Stimulated activated CD8-positive, alpha-beta memory T cell treated with anti-CD3 and anti-CD28 coated beads, Interleukin-4, amount 100 ng/mL, for 24 hours (primary cell): Measurements from ENCODE around the gene NTMT1.
A peak's percentile ranks its signal among the peaks of the same experiment; 100 is the strongest.
"Not testable (repeated sequence)": the region's sequence is repeated elsewhere in the genome, so short reads cannot be mapped to it uniquely, and the experiment has no call there.

ENCODE experiments used
- DNase-seq: peaks from one replicate; pipeline ENCODE4 v3.0.0-alpha.2; 2020; ENCODE audit warnings: low read depth

The NTMT1 gene, protein sequence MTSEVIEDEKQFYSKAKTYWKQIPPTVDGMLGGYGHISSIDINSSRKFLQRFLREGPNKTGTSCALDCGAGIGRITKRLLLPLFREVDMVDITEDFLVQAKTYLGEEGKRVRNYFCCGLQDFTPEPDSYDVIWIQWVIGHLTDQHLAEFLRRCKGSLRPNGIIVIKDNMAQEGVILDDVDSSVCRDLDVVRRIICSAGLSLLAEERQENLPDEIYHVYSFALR

DNA sequence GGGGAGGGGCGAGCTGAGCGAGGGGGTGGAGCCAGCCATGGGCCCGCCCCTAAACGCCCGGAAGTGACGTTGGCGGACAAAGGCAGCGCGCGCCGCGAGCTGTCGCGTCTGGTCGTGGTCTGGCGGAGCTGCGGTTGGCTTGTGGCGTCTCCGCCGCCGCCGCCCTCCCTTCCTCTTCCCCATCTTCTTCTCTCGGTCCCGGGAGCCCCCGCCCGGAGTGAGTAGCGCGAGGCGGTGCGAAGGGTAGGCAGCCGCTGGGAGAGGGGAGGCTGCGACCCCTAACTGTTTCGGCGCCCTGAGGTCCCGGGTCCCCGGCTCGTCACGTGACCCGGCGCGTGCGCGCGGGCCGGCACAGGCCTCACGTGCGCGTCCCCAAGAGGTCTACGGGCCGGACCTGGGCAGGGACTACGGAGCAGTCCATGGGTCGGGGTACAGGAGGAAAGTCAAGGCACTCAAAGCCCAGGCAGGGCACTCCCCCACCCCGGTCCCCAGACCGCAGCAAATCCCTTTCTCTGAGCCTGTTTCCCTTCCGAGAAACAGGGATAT lies at the start of gene NTMT1:
Gene NTMT1 (plus strand): TSS at position 85 of the 546 bp plus-strand sequence. CDS start 6,541 bp downstream, outside the sequence.
- DNase-seq = peak; percentile 81

DNA sequence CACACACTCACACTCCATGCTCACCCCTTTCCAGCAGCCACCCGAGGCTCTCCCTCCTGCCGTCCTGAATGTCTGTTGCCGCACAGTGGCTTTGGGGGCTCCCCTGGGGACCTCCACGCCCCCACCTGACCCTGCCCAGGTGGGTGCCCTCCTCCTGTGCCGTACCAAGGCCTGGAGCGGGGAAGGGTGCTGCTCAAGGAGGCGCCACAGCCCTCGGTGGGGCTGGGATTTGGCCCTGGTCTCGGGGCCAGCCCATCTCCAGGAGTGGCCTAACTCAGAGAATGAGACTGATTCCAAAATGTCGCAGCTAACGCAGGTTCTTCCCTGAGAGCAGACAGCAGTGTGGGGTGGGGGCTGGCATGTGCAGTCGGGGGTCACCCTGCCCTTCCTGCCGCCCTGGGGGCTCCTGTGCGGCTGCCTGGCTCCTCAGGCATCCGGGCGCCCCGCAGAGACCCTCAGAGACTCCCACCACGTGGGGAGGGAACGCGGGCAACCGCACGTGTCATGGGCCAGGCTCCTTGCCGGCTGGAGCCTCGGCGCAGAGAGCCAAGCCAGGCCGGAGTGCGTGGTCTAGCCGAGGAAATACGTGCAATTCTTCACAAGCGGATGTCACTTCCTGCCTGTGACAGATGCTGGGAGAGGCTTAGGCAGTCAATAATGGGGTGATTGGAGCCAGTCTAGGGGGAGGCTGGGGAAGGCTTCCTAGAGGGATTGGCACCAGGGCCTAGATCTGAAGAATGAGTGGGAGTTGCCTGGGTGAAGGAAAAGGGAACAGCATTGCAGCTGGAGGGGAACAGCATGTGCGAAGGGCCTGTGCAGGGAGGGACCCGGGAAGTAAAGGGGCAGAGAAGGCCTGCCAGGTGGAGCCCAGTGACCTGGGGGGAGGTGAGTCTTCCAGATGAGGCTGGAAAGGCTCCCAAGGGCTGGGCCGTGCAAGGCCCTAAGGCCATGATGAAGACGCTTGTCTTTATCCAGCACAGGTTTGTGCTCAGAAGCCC lies 49.1 kb upstream of the NTMT1 start:
- no peak for DNase-seq

DNA sequence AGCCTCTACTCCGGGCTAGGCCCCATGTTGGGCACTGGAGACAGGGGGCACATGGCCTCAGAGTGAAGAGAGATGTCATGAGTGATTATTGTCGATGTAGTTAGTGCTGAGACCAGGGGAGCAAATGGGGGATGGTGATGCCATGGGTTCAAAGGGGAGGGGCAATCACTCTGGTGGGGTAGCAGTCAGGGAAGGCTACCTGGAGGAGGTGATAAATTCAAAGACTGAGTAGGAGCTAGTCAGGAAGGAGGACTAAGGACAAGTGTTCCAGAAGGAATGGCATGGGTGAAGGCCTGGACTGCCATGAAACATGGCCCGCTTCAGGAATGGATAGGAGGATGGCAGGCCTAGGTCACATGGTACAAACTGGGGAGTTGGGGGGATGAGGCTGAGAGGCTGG lies 46.7 kb upstream of the NTMT1 start:
- no peak for DNase-seq

DNA sequence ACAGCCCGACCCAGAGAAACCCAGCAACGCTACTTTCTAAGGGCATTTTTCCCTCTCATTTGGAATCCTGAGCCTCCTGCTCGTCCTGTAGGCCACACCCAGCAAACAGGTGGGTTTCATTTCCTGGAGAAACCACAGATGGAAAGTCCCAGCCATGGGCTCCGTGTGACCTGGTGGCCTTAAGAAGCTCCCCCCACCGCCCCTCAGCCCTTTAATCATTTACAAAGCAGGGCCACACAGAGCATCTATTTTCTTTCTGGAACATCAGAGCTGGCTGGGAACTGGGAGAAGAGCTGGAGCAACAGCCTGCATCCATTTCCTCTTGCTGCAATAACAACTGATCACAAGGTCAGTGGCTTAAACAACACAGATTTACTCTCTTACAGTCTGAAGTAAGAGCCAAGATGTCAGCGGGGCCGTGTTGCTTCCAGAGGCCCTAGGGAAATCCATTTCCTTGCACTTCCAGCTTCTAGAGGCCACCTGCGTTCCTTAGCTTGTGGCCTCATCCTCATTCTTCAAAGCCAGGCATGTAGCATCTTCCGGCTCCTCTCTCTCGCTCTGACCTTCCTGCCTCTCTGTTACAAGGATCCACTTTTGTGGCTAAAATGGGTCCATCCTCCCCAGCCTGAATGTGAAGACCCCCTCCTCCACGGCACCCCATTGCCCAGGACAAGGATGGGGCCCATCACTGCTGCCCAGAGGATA lies 45.6 kb upstream of the NTMT1 start:
- DNase-seq = no peak

DNA sequence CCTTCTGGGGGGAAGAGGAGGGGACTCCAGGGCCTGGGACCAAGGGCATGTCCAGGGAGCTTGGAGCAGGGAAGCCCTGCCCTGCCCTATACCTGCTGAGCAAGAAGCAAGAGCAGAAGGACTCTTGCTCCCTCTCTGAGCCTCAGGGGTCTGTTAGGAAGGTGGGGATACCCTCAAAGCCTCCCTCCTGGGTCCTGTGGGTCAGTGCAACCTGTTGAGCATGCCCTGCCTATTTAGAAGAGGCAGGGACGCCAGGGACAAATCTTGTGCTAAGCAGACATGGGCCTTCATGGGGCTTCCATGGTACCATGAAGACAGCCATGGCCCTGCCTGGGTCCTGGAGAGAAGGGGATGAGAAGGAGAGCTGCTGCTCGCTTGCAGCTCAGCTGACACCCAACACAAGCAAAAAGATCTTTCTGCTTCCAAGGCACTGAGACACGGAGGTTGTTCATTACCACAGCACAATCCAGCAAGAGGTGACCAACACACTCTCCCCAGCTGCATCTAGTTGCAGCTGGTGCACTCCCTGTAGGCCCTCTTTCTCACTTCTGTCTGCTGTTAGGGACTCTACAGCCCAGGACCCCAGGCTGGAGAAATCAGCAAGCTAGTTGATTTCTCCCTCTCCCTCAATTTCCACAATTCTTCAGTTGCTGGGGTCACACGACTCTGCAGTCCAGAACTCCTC lies 44.3 kb upstream of the NTMT1 start:
- no peak for DNase-seq

DNA sequence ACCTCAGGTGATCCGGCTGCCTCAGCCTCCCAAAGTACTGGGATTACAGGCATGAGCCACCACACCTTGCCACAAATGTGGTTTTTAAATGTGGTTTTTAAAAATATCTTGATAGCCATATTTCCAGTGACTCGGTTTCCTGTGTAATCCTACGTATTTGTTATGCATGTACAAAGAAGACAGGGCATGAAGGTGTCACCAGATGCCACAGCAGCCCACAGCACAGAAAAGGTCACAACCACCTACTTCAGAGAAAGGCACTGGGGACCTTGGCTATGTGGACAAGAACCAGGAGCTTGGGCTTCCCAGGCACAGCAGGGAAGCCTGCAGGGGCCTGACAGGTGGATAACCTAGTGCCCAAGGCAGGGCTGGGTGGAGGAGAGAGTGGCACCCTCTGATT lies 43.1 kb upstream of the NTMT1 start:
- no peak for DNase-seq

DNA sequence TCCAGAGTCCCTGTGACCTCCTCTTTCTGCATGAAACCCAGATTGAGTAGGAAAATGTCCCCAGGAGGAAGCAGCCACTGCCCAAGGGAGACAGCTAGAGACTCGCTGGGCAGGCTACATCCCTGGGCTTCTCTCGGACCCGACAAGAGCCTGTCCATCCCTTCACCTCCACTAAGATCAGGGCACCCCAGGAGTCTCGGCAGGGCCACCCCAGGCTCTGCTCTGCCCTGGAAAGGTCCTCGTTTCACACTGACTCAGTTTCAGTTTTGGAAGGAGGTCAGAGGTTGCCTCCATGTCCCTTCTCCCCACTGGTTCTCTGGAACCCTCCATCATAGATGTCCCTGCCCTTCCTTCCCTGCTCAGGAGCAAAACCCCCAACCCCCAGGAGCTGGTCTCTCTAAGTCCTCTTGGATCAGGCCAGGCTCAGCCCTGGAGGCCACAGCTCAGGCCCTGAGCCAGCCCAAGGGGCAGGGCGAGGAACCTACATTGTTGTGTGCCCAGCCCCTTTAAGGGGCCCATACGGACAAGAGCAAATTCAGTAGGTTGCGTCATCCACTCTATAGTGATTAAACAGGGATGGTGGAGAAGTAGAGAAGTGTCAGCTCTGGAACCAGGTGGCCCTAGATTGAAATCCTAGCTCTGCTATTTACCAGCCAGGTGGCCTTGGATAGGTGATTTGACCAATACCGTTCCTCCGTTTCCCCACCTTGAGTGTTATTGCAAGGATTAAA lies 42.5 kb upstream of the NTMT1 start:
- DNase-seq = no peak

DNA sequence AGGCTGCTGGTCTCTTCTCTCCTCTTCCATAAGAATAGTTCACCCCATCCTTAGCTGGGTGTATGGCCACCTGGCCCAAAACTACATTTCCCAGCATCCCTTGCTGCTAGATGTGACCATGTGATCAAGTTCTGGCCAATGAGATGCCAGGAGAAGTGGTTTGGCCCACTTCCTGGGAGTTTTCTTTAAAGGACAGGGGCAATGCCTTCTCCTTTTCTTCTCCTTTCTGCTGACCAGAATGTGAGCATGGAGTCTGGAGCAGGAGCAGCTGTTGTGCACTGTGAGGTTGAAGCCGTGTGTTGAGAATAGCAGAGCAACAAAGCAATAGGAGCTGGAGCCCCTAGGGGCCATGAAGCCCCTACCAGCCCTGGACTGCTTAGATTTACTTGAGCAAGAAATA lies 41.8 kb upstream of the NTMT1 start:
- DNase-seq = peak; percentile 35

DNA sequence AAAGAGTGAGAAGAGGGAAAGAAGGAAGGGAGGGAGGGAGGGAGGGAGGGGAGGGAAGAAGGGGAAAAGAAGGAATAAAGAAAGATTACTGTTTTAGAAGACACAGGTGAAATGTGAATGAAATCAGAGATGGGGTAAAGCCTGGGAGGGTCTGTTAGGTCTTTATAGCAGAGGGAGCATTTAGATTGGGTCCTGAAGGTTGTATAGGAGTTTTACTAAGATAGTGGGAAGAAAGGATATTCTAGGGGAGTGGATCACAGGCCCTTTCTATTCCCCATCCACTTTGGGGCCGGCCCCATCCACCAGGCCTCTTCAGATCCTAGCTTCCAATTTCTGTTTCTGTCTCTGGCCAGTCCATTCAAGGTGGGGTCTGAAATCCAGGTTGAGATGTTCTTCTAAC lies 40.6 kb upstream of the NTMT1 start:
- no peak for DNase-seq

DNA sequence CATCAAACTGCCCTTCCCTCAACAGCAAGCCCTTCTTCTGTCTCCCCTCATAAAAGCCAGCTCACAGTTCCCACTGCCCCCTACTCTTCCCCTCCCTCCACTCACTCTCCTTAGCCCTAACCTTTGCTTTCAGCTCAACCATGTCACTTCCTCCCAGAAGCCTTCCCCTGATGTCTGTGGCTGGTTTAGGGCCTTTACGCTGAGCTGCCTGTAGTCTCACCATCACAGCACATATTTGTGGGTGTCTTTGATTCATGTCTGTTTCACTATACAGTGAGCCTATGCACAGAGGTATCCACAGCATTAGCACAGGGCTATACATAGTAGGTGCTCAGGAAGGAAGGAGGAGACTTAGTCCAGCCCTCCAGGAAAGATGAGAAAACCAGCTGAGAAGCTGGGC lies 39.7 kb upstream of the NTMT1 start:
- no peak for DNase-seq

DNA sequence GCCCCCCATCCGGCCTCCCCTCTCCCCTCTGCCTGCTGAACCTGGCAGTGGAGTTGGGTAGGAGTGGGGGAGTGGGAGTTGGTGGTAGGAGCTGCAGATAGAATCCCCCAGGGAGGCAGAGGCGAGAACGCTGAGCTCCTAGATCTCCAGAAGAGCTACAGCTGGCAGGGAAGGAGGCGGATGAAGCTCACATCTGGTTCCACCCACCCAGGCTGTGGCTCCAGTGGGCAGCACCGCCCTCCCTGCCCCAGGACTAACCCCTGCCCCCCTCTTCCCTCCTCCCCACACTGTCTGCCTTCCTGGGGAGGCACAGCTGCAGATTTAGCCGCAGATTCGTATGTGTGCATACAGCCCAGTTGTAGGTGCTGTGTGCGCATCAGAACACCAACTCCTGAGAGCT lies 39.3 kb upstream of the NTMT1 start:
- DNase-seq = no peak

DNA sequence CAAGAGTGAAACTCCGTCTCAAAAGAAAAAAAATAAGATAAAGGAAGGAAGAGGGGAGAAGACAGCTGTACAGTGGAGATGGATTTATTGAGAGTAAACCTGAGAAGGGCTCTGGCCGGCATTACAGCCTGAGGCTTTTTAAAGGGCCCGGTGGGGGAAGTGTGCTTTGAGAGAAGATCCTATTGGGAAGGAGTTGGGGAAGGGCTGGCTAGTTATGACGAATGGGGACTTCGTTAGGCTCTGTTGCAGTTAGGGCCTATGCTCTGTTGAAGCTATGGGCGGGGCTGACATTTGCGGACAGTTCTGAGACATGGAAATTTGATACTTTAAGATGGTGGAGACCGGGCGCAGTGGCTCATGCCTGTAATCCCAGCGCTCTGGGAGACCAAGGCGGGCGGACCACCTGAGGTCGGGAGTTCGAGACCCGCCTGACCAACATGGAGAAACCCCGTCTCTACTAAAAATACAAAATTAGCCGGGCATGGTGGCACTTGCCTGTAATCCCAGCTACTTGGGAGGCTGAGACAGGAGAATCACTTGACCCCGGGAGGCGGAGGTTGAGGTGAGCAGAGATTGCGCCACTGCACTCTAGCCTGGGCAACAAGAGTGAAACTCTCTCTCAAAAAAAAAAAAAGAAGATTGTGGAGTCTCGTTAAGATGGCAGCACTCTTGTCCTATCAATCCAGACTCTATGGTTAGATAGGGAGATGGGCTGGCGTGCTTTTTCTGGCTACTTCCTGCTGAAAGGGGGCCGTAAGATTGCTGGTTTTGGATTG lies 38.3 kb upstream of the NTMT1 start:
- DNase-seq = no peak

DNA sequence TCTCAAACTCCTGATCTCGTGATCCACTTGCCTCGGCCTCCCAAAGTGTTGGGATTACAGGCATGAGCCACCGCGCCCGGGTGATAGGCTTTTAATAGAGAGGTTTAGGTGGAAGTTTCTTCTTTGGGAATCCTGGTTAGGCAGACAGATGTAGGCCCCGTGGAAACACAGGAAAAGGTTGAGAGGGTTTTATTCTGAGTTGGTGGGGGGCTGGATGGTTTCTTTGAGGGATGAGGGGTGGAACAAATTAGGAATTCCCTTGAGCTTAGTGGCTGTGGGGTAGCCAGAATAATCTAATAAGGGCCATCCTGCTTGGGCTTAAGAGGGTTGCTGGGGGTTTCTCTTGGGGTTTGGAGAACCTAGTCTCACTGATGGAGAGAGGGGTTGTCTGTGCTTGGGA lies 35.5 kb upstream of the NTMT1 start:
- DNase-seq = no peak

DNA sequence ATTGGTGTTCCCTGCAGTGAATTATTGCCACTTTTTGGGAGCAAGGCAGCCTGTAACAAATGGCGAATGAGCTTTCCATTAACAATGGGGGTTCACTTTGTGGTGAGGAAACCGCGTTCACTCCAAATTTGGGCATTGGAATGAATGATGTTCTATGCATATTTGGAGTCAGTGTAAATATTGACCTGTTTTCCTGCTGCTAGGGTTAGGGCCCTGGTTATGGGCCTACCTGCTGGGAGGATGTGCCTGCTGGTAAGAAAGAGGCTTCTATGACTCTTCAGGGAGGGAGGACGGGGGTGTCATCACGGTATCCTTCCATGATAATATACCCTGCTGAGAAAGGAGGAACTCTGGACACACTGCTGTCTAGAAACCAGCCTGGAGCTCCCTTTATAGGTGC lies 34.0 kb upstream of the NTMT1 start:
- no peak for DNase-seq

DNA sequence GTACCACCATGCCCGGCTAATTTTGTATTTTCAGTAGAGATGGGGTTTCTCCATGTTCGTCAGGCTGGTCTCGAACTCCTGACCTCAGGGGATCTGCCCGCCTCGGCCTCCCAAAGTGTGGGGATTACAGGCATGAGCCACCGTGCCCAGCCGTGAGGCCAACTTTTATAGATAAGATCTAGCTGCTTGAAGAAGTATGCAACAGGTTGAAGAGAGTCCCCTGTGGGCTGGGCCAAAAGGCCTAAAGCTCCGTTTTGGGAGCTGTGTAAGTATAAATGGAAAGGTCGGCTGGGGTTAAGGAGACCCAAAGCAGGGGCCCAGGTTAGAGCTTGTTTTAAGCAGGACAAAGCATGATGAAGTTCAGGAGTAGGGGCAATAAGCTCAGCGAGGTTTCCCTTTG lies 33.2 kb upstream of the NTMT1 start:
- DNase-seq = not testable (repeated sequence)

DNA sequence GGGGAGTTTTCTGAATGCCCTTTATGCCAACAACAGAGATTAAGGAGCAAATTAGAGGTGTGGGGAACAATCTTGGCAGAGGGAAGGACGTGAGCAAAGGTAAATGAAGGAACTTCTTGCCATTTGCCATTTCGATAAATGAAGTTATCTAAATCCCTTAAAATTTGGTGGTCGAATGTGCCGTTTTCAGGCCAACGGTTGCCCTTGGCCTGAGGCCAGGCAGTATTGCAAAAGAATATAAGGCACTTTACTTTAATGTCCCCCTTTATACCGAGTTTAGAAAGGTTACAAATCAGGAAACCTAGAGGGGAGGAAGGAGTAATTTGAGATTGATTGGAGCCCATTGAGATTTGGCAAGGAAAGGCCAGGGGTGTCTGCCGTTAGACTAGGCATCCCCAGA lies 31.3 kb upstream of the NTMT1 start:
- no peak for DNase-seq

DNA sequence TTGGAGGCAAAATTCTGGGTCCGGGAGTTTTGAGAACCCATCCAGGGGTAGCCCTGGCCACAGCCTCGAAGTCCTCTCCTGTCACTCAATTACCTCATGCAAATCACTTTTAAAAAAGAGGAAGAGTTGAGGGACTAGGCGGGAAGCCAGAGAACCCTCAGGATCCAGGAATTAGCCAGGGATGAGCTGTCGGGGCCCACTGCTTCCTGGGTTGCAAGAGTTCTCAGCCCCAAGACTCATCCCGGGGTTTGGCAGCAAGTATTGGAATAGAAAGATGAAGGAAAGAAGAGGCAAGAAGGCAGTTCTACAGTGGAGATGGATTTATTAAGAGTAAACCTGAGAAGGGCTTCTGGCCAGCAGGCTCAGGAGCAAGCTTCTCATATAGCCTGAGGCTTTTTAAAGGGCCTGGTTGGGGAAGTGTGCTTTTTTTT lies 30.6 kb upstream of the NTMT1 start:
- DNase-seq = no peak

DNA sequence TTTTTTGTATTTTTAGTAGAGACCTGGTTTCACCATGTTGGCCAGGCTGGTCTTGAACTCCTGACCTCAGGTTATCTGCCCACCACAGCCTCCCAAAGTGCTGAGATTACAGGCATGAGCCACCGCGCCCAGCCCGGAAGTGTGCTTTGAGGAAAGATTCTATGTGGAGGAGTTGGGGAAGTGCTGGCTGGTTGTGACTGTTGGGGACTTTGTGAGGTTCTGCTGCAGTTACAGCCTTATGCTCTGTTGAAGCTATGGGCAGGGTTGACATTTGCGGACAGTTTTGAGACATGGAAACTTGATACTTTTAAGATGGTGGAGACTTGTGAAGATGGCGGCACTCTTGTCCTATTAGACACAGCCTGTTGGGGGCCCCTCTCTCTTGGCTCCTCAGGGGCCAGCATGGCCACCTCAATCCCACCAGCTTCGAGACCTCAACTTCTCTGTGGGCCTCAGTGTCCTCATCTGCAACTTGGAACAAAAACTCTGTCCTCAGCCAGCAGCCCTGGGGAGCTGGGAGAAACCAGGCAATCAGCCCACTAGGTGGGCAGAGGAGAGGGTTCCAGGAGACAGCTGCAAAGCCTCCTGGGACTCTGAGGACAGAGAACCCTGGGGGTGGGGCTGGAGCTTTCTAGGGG lies 29.9 kb upstream of the NTMT1 start:
- no peak for DNase-seq

DNA sequence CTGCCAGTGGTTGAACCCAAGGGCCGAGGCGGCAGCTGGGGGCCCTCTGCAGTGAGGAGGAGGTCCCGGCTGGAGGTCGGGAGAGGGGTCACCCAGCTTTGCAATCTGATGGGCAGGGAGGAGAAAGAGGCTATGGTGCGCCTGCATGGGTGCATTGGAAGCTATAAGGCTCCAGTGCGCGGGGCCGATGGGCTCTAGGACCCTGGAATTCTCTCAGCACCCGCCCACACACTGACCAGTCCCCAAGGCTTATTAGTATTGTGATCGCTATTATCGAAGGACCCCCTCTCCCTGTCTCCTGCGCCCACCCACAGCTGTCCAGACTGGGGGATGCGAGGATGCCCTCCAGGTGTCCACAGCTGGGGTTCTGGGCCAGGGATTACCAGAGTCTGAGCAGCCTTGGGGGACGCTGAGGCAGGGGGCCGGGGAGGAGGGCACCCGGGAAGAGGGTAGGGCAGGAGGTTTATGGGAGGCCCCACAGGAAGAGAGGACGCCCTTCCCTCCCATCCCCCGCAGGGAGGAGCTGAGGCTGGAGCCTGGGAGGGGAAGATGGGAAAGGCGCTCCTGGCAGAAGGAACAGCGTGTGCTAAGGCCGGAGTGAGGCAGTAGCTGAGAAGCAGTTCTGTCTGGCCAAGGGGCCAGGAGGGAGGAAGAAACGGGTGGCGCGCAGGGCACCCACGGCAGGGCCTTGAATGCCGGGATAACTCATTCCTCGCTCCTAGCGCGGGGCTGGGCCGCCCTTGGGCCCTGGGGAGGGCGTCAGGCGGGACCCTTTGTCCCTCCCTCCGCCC lies 29.2 kb upstream of the NTMT1 start:
- no peak for DNase-seq
